Islet of Langerhans (tissue), 1 donor: ENCODE results near the gene CDHR1.
"Not testable (repeated sequence)": the region's sequence is repeated elsewhere in the genome, so short reads cannot be mapped to it uniquely, and the experiment has no call there.

Source experiments
- FAIRE-seq: peaks from one replicate; lab custom pipeline; 2011; peaks lifted over from hg19 to GRCh38; lab: Jason Lieb, UNC

CDHR1 gene

GRCh38 chr10:84175436-84175835 lies 18.9 kb upstream of the CDHR1 start:
- FAIRE-seq, result no peak

- FAIRE-seq, result no peak
These were observed 18.0 kb upstream of the CDHR1 start for GRCh38 chr10:84176351-84176750.

- no peak for FAIRE-seq
These were observed 17.4 kb upstream of the CDHR1 start for GRCh38 chr10:84176836-84177474.

DNA sequence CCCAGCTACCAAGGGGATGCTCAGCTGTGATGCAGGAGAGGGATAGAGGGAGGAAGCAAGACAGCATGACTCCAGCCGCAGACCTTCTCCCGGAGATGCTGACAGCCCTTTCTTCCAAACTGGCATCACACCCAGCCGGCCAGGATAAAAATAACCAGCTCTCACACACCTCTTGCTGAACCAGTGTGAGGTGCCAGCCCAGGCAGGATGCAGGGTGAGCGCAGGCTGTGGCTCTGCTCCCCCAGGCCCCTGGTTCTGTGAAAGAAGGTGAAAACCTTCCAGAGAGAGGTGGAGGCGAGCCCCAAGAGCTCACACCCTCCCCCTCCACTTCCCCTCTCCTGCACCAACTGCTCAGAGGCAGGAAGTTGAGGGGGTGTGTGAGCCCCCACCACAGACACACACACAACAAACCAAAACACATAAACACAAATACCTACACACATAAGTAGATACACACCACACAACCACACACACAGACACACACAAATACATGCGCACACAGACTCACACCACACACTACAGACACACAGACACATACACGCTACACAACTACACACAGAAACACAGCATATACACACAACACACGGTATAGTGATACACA lies 16.7 kb upstream of the CDHR1 start:
- FAIRE-seq, result no peak

GRCh38 chr10:84178160-84178609 lies 16.2 kb upstream of the CDHR1 start:
- no peak for FAIRE-seq

- FAIRE-seq, result no peak
These were observed 15.2 kb upstream of the CDHR1 start for GRCh38 chr10:84179059-84179710.

- FAIRE-seq, result not testable (repeated sequence)
These were observed 14.0 kb upstream of the CDHR1 start for GRCh38 chr10:84180386-84180785.

DNA sequence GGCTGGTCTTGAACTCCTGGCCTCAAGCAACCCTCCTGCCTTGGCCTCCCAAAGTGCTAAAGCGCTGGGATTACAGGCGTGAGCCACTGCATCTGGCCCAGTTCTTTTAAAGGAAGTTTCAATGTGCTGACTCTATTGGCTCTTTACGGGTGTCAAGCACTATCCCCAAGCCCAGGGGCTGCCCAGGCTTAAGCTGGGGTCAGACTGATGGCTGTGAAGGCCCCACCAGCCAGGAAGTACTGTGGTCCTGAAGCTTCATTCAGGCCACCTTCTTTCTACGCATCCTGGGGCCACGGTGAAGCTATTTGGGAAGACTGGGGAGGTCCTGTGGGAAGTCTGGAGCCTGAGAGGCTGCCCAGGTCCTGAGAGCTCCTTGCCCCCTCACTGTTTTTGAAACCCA lies 12.7 kb upstream of the CDHR1 start:
- FAIRE-seq, result no peak

GRCh38 chr10:84184517-84184916 lies 9.8 kb upstream of the CDHR1 start:
- no peak for FAIRE-seq

DNA sequence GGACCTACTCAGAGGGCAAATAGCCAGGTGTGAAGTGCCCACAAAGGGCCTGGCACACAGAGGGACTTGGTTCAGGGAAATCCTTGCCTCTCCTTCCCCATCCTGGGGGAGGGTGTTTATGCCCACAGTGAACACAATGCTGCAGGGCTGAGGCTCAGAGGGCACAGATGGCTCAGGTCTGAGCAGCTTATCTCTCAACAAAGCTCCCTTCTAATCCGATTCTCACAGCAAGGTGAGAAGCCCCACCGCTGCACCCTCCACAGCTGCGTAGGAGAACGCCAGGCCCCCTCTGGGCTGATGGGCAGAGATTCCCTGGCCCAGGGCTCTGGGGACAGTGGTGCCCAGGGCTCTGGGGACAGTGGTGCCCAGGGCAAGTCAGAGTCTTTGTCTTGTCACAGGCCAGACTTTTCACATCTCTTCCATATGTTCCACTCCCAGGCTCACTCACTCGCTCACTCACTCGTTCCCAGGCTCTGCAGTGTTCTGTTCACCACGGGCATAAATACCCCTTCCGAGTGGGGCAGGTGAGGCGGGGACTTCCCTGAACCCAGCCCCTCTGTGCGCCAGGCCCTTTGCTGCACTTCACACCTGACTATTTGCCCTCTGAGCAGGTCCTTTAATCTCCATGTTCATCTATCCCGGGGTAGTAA lies 8.7 kb upstream of the CDHR1 start:
- no peak for FAIRE-seq

GRCh38 chr10:84188815-84189214 lies 5.5 kb upstream of the CDHR1 start:
- FAIRE-seq, result no peak

DNA sequence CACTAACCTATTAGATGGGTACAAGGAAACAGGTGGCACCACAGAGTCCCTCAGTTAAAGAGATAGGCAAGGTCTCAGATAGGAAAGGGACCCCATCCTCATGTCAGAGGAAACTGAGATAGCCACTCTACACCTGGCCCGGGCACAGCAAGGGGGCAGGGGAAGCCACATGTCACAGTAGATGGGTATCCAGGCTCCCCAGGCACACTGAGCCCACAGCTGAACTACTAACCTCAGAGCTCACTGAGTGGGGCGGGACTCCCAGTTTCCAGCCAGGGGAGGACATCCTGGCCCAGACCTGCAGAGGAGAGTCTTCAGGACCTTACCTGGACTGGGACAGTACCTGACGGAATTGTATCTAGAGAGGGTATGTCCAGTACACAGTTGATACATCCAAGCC lies 3.7 kb upstream of the CDHR1 start:
- FAIRE-seq, result no peak

- no peak for FAIRE-seq
These were observed 3.2 kb upstream of the CDHR1 start for GRCh38 chr10:84191106-84191505.

GRCh38 chr10:84193327-84193726 lies 1.0 kb upstream of the CDHR1 start:
- FAIRE-seq, result no peak

DNA sequence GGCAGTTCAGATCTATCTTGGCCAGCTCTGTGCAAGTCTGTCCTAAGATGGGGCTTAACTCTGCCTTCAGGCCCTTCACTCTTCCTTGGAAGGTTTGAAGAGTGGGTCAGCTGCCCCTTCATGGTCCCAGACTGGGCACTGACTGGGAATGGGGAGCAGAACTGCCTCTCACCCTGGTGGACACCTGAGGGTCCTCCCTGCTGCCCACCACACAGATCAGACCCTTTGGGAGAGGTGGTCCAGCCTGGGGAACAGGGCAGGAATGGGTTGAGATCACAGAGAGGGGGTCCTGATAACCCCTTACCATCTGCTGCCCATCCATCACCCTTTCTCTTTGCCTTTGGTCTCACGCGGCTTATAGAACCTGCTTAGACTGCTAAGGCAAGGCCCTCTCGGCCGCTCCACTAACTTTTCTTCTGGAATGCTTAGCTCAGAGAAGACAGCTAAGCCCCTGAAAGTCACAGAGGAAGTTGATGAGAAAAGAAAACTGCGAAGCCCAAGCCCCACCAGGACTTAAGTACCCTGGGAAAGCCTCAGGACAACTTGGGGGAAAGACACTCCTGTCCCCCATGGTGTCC lies 402 bp upstream of the CDHR1 start:
- no peak for FAIRE-seq

GRCh38 chr10:84195044-84195830 lies 900 bp downstream of the CDHR1 start:
- FAIRE-seq, result no peak

DNA sequence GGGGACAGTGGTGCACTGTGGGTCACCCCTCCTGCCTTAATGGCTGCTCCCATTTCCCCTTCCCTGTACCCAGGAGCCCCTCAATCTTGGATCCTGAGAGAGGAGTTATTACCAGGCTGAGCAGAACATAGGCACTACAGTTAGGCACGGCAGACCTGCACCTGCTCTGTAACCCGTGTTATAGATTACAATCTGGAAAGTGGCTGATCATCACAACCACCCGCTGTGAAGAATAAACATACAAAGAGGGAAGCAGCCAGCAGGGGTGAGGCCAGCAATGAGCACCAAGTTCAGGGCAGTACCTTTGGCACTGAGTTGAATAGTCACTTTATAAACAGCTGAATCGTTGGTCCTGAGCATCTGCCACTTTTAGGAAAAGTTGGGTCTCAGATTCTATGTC lies 1.7 kb downstream of the CDHR1 start:
- no peak for FAIRE-seq

GRCh38 chr10:84196941-84197340 lies 2.6 kb downstream of the CDHR1 start:
- no peak for FAIRE-seq

DNA sequence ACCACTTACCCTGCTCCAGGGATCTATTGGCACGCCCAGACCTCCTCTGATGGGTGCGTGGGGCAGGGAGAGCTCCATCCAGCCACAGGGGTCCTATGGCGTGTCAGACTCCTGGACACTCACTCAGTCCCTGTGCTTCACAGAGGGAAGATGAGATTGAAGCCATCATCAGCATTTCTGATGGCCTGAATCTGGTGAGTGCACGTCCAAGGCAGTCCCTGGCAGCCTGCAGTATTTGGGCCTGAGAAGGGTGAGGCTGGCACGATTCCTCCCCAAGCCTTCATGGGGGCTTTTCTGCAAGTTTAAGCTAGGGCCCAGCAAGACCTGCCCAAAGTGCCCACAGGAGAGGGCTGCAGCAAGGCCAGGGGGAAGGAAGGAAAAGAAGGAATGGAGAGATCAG lies 3.3 kb downstream of the CDHR1 start:
- FAIRE-seq, result no peak

GRCh38 chr10:84198206-84198915 lies 4.0 kb downstream of the CDHR1 start:
- FAIRE-seq, result no peak

DNA sequence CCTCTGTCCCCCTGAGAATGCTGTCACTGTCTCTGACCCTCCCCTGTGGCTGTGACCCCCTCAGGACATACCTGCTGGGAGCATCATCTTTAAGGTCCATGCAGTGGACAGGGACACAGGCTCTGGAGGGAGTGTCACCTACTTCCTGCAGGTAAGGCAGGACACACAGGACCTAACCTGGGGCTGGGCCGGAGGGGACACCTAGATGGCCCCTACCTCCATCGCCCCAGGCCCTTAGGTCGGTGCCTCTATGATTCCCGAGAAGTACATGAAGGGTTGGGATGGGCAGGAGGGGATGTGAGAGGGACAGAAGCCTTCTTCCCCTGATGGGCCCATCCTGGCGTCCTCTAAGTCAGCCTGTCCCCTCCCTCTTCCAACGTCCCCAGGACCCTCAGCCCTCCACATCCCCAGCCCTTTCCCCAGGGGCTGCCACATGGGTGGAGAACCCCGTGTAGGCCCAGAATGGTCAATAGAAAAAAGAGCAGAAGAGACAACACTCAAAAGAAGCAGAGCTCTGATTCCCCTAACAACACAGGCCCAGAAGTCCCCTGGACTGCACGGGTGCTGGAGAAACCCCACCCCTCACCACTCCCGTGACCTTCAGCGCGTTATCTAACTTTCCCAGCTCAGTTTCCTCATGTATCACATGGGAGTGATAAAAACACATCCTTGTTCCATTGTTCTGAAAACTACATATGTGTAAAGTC lies 6.4 kb downstream of the CDHR1 start:
- no peak for FAIRE-seq
